Inferior parietal cortex (tissue), 1 donor: ENCODE data around the gene CPB1.

Source experiments
- DNase-seq: peaks from one replicate; pipeline ENCODE4 v3.0.0-alpha.2; 2016; ENCODE audit errors: extremely low spot score

The CPB1 gene

DNA sequence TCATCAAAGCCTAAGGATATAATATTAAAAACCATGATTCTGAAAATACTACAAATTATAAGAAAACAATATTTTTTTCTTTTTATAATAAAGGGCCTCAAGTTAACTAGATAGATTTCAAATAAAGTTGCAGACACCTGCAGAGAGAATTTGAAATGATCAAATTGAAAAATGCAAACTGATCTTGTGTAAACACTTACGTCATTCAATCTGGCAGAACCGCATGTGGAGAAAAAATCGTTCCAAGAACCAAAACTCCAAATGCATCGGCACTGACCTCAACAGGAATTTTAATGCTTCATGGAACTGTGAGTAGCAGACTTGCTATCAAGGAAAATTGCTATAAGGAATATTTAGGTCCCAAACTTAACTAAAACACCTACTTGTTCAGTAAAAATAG, 54.7 kb downstream of the CPB1 start:
- no peak for DNase-seq

- DNase-seq, result no peak
These were observed 55.6 kb downstream of the CPB1 start for GRCh38 chr3:148883163-148883562.

DNA sequence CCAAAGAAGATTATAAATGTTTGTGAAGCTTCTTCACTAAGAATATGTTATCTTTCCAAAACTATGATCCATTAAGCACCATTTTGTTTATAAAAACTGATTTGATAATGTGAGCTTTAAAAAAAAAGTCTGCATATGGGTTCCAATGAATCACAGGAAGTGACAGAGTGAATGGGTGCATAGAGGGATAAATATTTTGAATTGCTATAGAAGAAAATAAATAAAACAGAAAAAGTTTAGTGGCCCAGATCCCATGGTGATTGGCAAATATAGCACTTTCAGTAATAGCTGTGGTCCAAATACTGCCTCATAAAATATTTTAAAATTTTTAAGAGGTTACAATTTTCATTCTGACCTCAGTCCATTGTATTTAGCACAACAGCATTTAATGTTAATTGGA, 56.6 kb downstream of the CPB1 start:
- DNase-seq, result no peak

- DNase-seq, result no peak
These were observed 62.2 kb downstream of the CPB1 start for GRCh38 chr3:148889828-148890227.

GRCh38 chr3:148896062-148896461, 68.5 kb downstream of the CPB1 start:
- DNase-seq, result no peak

DNA sequence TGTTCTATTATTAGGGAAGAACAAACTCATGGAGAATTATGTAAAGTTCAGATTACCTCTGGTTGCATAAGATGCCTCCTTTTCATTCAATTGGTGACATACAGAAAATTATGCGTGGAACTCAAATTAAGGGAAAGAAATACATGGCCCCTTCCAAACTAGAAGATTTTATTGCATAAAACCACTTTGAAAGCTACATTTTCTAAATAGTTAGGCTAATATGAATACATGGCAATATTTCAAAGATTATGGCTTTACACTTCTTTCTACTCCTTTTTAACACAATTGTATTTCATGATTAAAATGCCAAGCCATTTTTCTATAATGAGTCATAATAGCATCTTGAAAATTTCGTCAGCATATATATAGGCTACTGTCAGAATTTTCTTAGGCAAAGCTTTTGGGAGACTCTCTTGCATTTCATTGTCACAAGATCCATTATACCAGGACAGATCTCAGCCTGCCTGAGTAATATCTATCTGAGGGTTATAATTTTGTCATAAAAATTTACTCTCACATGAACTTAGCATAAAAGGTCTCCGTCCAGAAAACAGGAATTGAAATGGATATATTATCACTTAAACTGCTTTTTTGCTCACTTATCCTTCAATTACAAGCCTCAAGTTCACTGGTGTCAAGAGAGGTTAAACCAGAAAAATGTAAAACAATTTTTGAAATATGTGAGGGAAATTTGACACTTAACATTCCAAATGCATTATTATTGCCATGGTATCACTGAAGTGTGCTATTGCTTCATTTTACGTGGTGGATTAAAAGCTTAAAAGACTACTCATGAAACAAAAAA, 74.6 kb downstream of the CPB1 start:
- no peak for DNase-seq

DNA sequence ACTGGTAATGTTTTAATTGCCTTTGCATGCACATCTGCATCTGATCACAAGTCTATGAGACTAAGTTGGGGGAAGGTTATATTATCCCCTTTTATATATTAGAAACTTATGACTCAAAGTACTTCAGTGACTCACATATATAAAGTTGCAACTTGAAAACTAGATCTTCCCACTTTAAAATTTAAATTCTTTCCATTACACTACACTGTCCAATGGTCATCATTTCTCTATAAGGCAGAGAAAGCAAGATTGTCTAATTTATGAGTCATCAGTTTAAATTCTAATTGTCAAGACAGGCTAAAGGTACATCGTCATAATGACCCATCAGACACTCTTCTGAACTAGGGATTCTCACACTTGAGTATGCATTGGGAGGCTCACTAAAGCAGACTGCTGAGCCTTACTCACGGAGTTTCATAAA, 75.4 kb downstream of the CPB1 start:
- DNase-seq, result no peak

DNA sequence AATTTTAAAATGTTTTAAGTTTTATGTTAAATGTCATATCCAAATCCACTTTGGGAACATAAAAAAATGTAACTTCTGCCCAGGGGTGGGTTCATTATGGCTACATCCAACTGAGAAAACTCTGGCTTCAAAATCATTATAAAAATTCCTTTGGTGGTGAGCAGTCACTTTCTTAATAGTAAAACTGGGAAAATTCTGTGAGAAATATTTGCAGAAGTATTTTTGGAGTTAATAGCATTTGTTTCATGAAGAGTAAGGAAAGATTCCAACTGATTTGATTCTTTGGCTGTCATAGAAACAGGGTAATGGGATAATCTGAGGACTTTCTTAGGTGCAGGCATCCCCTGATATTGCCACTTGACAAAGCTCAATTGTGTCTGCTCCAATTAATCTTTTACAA, 76.3 kb downstream of the CPB1 start:
- DNase-seq, result no peak

GRCh38 chr3:148906667-148907066, 79.1 kb downstream of the CPB1 start:
- no peak for DNase-seq
